Measurements from ENCODE around the gene PIGM.

PIGM gene

GRCh38 chr1:160024195-160024905 is 7.4 kb downstream of the PIGM start:
- Mint-ChIP-seq H3K27ac (no peak overlapping the region), H3K4me3 (no peak overlapping the region), H3K4me1 (peaks cover 8% of the 10 kb centered on the region), H3K36me3 (peaks cover 4% of the 10 kb centered on the region), H3K9me3 (no peaks in the 10 kb centered on the region), H3K27me3 (peaks cover 22% of the 10 kb centered on the region)
- CTCF ChIA-PET = interaction anchor here (1.0 to 1.2 kb wide), 2 partner anchors 17 to 22 kb away, joined by 3 to 5 read pairs; no protein-coding TSS in a partner anchor
- no peak for DNase-seq

- H3K36me3 Mint-ChIP-seq = peaks cover 2% of the 10 kb centered on the region
- H3K9me3 Mint-ChIP-seq = no peaks in the 10 kb centered on the region
- no peak for DNase-seq
- CTCF ChIA-PET = interaction anchor here (0.9 to 1.7 kb wide), 5 partner anchors 8 to 62 kb away, joined by 3 to 5 read pairs (median 4); no protein-coding TSS in a partner anchor
- H3K27me3 Mint-ChIP-seq = peaks cover 23% of the 10 kb centered on the region
- peaks cover 4% of the 10 kb centered on the region for H3K4me1 Mint-ChIP-seq
- H3K4me3 Mint-ChIP-seq = no peak overlapping the region
- H3K27ac Mint-ChIP-seq = no peak overlapping the region
These were observed 9.2 kb downstream of the PIGM start for GRCh38 chr1:160022330-160023310.

GRCh38 chr1:160021376-160022074 is 10.3 kb downstream of the PIGM start:
- CTCF ChIA-PET = no interaction called here
- Mint-ChIP-seq H3K36me3 (peaks cover 2% of the 10 kb centered on the region), H3K9me3 (no peaks in the 10 kb centered on the region), H3K4me3 (no peak overlapping the region), H3K4me1 (peaks cover 4% of the 10 kb centered on the region), H3K27me3 (peaks cover 28% of the 10 kb centered on the region), H3K27ac (no peak overlapping the region)
- no peak for DNase-seq

DNA sequence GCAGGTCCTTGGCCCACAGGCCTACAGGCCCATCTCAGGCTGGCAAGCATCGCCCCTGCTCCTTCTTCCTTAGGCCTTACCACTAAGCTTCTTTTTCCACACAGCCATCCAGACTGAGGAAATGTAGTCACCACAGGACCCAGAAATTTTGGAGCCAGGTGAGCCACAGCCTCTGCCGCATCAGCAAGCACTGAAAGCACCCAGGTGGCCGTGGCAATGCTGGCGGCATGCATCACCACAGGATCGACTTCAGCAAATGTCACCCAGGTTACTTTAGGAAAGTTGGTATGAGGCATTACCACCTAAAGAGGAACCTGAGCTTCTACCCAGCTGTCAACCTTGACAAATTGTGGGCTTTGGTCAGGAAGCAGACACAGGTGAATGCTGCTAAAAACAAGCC is 11.6 kb downstream of the PIGM start:
- H3K27ac Mint-ChIP-seq = no peak overlapping the region

DNA sequence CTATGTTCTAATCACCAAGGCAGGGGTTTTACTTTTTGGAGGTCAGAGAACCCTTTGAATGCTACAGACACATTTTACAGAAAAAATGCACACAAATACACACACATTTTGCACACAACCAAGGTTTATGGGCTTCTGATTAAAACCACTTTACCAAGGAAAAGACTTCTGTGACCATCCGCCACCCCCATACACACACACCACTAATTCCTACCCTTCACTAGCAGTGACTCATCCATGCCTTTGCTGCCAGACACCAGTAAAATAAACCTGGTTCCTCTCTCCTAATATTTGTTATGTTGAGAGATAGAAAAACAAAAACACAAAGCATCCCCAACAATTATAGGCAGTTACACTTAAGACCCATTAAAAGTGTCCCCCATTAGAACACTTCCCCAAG is 12.9 kb downstream of the PIGM start:
- H3K27ac Mint-ChIP-seq = no peak overlapping the region
- CTCF ChIA-PET = interaction anchor here (1.3 to 1.4 kb wide), 2 partner anchors 11 to 12 kb away, joined by 5 to 6 read pairs; no protein-coding TSS in a partner anchor
- H3K4me3 Mint-ChIP-seq = no peak overlapping the region
- H3K36me3 Mint-ChIP-seq = no peaks in the 10 kb centered on the region
- no peaks in the 10 kb centered on the region for H3K9me3 Mint-ChIP-seq
- no peak for DNase-seq
- H3K4me1 Mint-ChIP-seq = peaks cover 4% of the 10 kb centered on the region
- peaks cover 32% of the 10 kb centered on the region for H3K27me3 Mint-ChIP-seq

More for the DNA sequence above, 11.6 kb downstream of the PIGM start:
- Mint-ChIP-seq H3K4me1 (peaks cover 4% of the 10 kb centered on the region), H3K27me3 (peaks cover 28% of the 10 kb centered on the region), H3K9me3 (no peaks in the 10 kb centered on the region), H3K4me3 (no peak overlapping the region), H3K36me3 (no peaks in the 10 kb centered on the region)
- CTCF ChIA-PET = interaction anchor here (0.8 to 1.0 kb wide), 4 partner anchors 10 to 58 kb away, joined by 4 to 6 read pairs (median 4); no protein-coding TSS in a partner anchor
- no peak for DNase-seq

DNA sequence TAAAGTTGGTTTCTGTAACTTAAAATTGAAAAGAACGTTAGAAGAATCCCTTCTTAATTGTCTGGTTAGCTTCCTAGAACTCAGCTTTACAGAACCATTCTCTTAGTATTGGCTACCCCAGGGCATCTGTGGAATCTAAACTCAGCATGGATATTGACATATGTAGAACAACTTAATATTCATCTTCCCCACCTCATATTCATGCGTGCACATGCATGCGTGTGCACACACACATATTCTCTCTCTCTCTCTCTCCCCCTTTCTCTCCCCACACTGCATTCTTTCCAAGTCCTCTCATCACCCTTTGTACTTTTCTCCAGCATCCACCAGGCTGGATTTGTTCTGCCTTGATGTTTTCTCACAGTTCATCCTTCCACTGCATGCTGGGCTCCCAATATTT is 13.4 kb downstream of the PIGM start:
- no peaks in the 10 kb centered on the region for H3K9me3 Mint-ChIP-seq
- no peak overlapping the region for H3K27ac Mint-ChIP-seq
- H3K27me3 Mint-ChIP-seq = peaks cover 29% of the 10 kb centered on the region
- CTCF ChIA-PET = interaction anchor here (1.3 to 1.4 kb wide), 2 partner anchors 10 to 12 kb away, joined by 5 to 6 read pairs; no protein-coding TSS in a partner anchor
- no peak for DNase-seq
- H3K4me3 Mint-ChIP-seq = no peak overlapping the region
- no peaks in the 10 kb centered on the region for H3K36me3 Mint-ChIP-seq
- peaks cover 4% of the 10 kb centered on the region for H3K4me1 Mint-ChIP-seq

DNA sequence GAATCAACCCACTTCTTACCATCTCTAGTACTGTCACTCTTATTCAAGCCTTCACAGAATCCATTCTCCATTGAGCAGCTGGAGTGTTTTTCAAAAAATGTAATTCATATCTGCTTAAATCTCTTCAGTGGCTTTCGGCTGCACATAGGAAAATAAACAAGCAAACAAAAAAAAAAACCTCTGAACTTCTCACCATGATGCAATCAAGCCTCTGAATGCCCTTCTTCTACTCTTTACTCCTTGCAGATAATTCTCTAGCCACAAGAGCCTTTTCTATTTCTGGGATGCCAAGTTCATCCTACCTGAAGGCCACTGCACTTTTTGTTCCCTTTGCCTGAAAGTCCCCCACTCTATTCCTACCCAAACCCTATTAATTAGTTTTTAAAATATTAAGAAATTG is 14.2 kb downstream of the PIGM start:
- H3K36me3 Mint-ChIP-seq = no peaks in the 10 kb centered on the region
- CTCF ChIA-PET = interaction anchor here (1.4 to 1.6 kb wide), 2 partner anchors 10 to 235 kb away, joined by 3 to 5 read pairs; no protein-coding TSS in a partner anchor
- peaks cover 29% of the 10 kb centered on the region for H3K27me3 Mint-ChIP-seq
- peaks cover 4% of the 10 kb centered on the region for H3K4me1 Mint-ChIP-seq
- no peak overlapping the region for H3K4me3 Mint-ChIP-seq
- no peak overlapping the region for H3K27ac Mint-ChIP-seq
- no peaks in the 10 kb centered on the region for H3K9me3 Mint-ChIP-seq
- DNase-seq = no peak

- Mint-ChIP-seq H3K4me3 (no peak overlapping the region), H3K27me3 (peaks cover 24% of the 10 kb centered on the region), H3K9me3 (no peaks in the 10 kb centered on the region), H3K27ac (no peak overlapping the region), H3K36me3 (no peaks in the 10 kb centered on the region), H3K4me1 (no peaks in the 10 kb centered on the region)
- CTCF ChIA-PET = no interaction called here
- no peak for DNase-seq
These were observed 20.0 kb downstream of the PIGM start for GRCh38 chr1:160011781-160012180.

DNA sequence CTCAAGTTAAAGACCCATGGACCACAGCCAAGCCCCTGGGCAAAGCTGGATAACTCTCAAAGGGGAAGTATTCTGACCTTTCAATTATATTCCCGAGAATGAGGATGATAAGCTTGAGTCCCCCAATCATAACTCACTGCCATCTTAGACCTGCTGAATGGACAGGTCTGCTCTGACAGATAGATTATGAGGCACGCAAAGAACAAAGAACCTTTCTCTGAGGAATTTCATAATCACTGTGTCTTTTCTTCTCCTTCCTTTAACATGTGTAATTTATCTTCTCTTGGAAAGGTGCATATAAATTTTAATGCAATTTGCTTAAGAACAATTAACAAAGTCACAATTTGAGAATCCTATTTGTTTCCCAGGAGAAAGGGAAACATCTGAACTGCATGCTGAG is 22.0 kb downstream of the PIGM start:
- no peak overlapping the region for H3K4me3 Mint-ChIP-seq
- no peak overlapping the region for H3K27ac Mint-ChIP-seq
- no peaks in the 10 kb centered on the region for H3K4me1 Mint-ChIP-seq
- CTCF ChIA-PET = interaction anchor here (1.0 to 13.0 kb wide), 4 partner anchors 13 to 210 kb away, joined by 3 to 301 read pairs (median 79); partner anchors contain the start of gene TAGLN2
- no peaks in the 10 kb centered on the region for H3K36me3 Mint-ChIP-seq
- DNase-seq = no peak
- peaks cover 28% of the 10 kb centered on the region for H3K27me3 Mint-ChIP-seq
- no peaks in the 10 kb centered on the region for H3K9me3 Mint-ChIP-seq

GRCh38 chr1:160009081-160009480 is 22.7 kb downstream of the PIGM start:
- H3K9me3 Mint-ChIP-seq = no peaks in the 10 kb centered on the region
- no peak overlapping the region for H3K27ac Mint-ChIP-seq
- no peaks in the 10 kb centered on the region for H3K36me3 Mint-ChIP-seq
- CTCF ChIA-PET = interaction anchor here (1.0 to 13.0 kb wide), 9 partner anchors 14 to 243 kb away, joined by 3 to 301 read pairs (median 7); partner anchors contain the start of genes IGSF9, PIGM and TAGLN2
- peaks cover 33% of the 10 kb centered on the region for H3K27me3 Mint-ChIP-seq
- no peak overlapping the region for H3K4me3 Mint-ChIP-seq
- DNase-seq = no peak
- no peaks in the 10 kb centered on the region for H3K4me1 Mint-ChIP-seq

GRCh38 chr1:160007577-160008200 is 24.1 kb downstream of the PIGM start:
- H3K27ac Mint-ChIP-seq = no peak overlapping the region
- no peaks in the 10 kb centered on the region for H3K36me3 Mint-ChIP-seq
- DNase-seq = no peak
- peaks cover 33% of the 10 kb centered on the region for H3K27me3 Mint-ChIP-seq
- H3K4me3 Mint-ChIP-seq = no peak overlapping the region
- no peaks in the 10 kb centered on the region for H3K9me3 Mint-ChIP-seq
- H3K4me1 Mint-ChIP-seq = no peaks in the 10 kb centered on the region
- CTCF ChIA-PET = interaction anchor here (0.7 to 13.0 kb wide), 41 partner anchors 9 to 847 kb away, joined by 3 to 301 read pairs (median 5); partner anchors contain the start of genes DUSP23, FCRL6, IGSF9 and PIGM

DNA sequence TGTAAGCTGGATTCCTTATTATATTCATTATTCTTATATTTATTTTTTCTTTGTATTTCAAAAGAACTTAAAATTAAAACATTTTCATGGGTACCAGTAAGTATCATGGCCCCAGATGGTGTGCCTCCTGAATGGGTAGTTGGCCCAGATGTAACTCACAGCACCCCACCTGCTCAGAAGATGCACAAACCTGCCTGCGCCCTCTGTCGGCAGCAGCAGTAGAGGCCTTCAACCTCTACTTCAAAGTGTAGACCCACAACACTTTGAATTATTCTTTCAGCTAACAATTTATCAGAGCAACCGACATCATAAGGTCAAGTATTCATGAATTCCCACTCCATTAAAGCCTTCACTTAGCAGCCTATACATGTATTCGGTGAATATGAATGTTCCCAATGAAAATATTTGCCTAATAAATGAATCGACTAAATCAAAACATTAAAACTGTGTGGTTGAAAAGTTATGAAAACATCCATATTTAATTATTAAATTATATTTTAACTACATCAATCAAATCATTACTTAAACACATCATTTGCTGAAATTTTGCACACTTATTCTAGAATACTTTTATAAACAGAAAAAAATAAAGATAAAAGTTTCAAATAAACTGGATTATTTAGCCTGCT is 25.4 kb downstream of the PIGM start:
- peak; percentile 86 for DNase-seq
- Mint-ChIP-seq H3K27ac (no peak overlapping the region), H3K9me3 (no peaks in the 10 kb centered on the region), H3K4me1 (no peaks in the 10 kb centered on the region), H3K36me3 (no peaks in the 10 kb centered on the region), H3K27me3 (peaks cover 29% of the 10 kb centered on the region), H3K4me3 (no peak overlapping the region)
- CTCF ChIA-PET = interaction anchor here (0.6 to 13.0 kb wide), 28 partner anchors 8 to 793 kb away, joined by 3 to 301 read pairs (median 5); partner anchors contain the start of genes DUSP23, FCRL6, IGSF9 and SLAMF8

- DNase-seq = no peak
- no peaks in the 10 kb centered on the region for H3K9me3 Mint-ChIP-seq
- no peaks in the 10 kb centered on the region for H3K36me3 Mint-ChIP-seq
- H3K4me1 Mint-ChIP-seq = no peaks in the 10 kb centered on the region
- H3K27me3 Mint-ChIP-seq = peaks cover 20% of the 10 kb centered on the region
- CTCF ChIA-PET = interaction anchor here (1.0 to 13.0 kb wide), 12 partner anchors 9 to 204 kb away, joined by 3 to 301 read pairs (median 12); partner anchors contain the start of genes FCRL6, IGSF9, SLAMF9 and TAGLN2
- no peak overlapping the region for H3K27ac Mint-ChIP-seq
- H3K4me3 Mint-ChIP-seq = no peak overlapping the region
These were observed 26.7 kb downstream of the PIGM start for GRCh38 chr1:160005070-160005469.

Measured in activated naive CD4-positive, alpha-beta T cell treated with anti-CD3 and anti-CD28 coated beads, Interleukin-2, amount 10 ng/mL, durations not matched to agents 7 days and 5 days (primary cell).